GM19395 (cell line): Measurements from ENCODE around the gene GPR17.

Experiments
- ATAC-seq: cut with Tn5 transposase; IDR thresholded peaks from one replicate; pipeline ENCODE4 v1.9.1; 2021; ENCODE audit warnings: mild to moderate bottlenecking, moderate library complexity; ENCODE audit not compliant: unreplicated experiment

Gene GPR17

GRCh38 chr2:127654084-127654837 lies 8.3 kb downstream of the GPR17 start:
- ATAC-seq = no peak

GRCh38 chr2:127654838-127655175 lies 8.9 kb downstream of the GPR17 start:
- no peak for ATAC-seq

GRCh38 chr2:127655209-127656073 lies 9.5 kb downstream of the GPR17 start:
- ATAC-seq = no peak

GRCh38 chr2:127656569-127657231 lies 10.7 kb downstream of the GPR17 start:
- no peak for ATAC-seq

GRCh38 chr2:127657232-127657595 lies 11.3 kb downstream of the GPR17 start:
- ATAC-seq = no peak

GRCh38 chr2:127658146-127658545 lies 12.2 kb downstream of the GPR17 start:
- ATAC-seq = no peak

GRCh38 chr2:127658641-127659407 lies 12.9 kb downstream of the GPR17 start:
- ATAC-seq = no peak

- no peak for ATAC-seq
Measured at GRCh38 chr2:127659408-127660290, 13.7 kb downstream of the GPR17 start.

GRCh38 chr2:127660291-127660578 lies 14.3 kb downstream of the GPR17 start:
- ATAC-seq = no peak

- ATAC-seq = no peak
Measured at GRCh38 chr2:127661072-127661649, 15.2 kb downstream of the GPR17 start.

- no peak for ATAC-seq
Measured at GRCh38 chr2:127661949-127662510, 16.1 kb downstream of the GPR17 start.

GRCh38 chr2:127662937-127663565 lies 17.1 kb downstream of the GPR17 start:
- no peak for ATAC-seq

GRCh38 chr2:127663566-127664064 lies 17.7 kb downstream of the GPR17 start:
- no peak for ATAC-seq

- no peak for ATAC-seq
Measured at GRCh38 chr2:127664065-127664894, 18.3 kb downstream of the GPR17 start.

GRCh38 chr2:127664895-127665225 lies 18.9 kb downstream of the GPR17 start:
- no peak for ATAC-seq

GRCh38 chr2:127665267-127665893 lies 19.4 kb downstream of the GPR17 start:
- ATAC-seq = no peak

- no peak for ATAC-seq
Measured at GRCh38 chr2:127669056-127669455, 23.1 kb downstream of the GPR17 start.
